Measurements from ENCODE around the gene CEL.

The CEL gene

DNA sequence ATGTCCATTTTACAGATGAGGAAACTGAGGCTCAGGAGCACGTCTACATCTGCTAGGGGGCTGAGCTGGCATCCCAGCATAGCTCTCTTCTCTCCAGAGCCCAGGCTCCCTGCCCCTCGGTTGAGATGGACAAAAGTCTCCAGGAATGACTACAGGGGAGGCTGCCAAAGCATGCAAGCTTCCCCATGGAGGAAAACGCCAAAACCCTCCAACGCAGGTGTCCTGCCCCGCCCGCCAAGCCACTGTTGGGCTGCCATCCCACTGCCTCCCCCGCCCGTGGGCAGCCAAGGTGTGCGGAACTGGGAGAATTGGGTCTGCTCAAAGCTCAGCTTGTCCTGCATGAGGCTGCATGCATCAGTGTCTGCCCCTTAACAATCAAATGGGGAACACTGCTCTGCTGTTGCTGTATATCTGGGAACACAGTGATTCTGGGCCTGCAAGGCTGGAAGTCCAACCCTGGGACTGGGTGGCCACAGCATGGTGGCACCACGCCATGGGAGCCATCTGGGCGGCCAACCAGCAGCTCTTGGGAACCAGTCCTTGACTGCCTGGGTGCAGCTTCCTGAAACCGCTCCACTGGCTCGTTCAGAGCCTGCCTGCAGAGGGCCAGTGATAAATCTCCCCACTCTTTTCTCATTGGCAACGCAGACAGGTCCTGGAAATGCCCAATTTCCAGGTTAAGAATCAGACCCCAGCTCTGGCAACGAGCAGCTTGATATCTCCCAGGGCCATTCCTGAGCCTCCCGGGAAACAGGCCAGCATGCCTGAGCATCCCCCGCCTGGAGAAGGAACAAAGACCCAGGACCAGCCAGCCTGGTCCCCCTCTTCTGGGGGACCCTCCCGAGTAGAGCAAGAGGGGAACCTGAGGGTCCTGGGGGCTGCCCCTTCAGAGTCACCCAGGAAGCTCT, 55.7 kb downstream of the CEL start:
- DNase-seq (ENCODE audit: low spot score) = peak; percentile 90

DNA sequence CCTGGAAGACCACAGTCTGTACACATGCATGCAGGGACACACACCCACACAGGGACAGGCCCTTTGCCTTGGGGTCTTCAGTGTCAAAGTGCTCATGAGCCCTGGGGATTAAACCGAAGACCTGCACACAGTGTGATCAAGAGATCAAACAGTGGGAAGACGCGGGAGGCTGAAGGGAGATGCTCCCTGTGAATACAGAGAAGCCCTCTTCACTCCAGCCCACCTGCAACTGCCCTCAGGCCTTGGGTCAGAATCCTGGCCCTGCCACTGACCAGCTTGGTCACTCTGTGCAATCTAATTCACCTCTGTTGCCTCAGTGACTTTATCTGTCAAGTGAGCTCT, 56.4 kb downstream of the CEL start:
- DNase-seq (ENCODE audit: low spot score) = no peak

DNA sequence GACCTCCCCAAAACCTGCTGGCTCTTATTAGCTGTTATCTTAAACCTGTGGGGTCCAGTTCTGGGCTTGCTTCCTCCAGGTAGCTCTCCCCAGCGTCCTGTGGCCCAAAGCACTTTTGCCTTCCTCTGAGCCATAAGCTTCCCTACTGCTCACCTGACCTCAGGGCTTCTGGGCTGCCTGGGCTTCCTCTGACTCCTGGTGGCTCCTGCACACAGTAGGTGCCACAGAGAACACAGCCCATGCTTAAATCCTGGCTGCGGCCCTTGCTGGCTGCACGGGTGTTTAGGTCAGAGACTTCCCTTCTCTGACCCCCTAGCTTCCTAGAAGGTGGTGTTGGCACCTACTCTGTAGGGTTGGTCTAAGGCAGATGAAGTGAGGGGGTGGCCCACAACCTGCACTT, 56.8 kb downstream of the CEL start:
- no peak for DNase-seq (ENCODE audit: low spot score)

DNA sequence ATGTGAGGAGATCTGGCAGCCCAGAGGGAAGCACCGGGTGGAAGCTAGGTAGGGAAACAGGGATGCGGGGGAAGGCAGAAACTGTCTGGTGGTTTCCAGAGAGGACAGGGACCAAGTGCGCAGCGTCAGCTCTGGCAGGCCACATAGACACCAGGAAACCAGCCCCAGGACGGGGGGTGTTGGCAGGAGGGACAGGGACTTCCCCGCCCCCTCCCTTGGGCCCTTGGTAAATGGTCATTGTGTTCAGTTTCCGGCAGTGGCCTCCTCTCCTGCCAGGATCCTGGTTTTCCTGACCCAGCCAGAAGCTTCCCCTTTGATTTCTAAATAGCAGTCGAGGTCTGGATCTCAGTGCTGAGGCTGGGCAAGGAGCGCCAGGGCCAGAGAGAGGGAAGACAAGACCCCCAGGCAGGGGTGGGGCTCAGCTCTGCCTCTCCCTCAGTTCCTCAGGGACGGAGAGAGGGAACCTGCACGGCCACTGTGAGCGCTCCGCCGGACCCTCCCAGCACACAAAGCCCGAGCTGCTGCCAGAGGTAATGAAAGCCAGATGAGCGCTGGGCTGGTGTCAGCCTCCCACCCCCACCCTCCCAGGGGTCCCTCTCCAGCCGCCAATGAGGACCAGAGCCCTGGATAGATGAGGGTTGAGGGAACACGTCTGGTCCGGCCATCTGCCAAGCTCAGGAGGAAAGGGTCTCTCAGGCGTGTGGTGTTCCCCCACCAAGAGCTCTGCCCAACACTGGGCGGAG, 57.5 kb downstream of the CEL start:
- peak; percentile 91 for DNase-seq (ENCODE audit: low spot score)

DNA sequence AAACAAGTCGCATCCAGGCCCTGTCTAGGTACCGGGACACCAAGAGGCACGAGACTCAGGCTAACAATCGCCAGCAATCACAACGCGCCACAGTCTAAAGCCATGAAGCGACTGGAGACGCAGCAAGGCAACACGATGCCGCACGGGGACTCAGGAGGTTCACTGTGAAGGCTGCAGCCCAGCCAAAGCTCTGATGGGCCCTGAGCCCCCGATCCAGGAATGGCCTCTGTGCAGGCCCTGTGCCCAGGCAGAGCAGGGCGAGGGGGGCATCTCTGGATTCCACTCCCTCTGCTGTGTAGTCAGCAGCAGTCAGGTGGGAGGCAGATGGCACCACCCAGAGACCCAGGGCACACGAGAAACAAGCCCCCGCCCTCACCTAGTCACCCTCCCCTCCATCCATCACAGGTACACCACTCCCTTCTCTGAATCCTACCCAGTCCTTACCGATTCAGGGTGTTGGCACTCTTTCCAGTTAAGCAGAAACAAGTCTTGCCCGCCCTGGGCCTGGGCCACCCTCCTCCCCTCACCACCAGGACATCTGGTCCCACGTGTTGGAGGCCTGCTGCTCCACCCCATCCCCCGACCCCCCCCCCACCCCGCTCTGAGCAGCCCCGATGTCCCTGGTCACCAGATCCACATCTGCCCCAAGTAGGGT, 58.2 kb downstream of the CEL start:
- peak; percentile 52 for DNase-seq (ENCODE audit: low spot score)

DNA sequence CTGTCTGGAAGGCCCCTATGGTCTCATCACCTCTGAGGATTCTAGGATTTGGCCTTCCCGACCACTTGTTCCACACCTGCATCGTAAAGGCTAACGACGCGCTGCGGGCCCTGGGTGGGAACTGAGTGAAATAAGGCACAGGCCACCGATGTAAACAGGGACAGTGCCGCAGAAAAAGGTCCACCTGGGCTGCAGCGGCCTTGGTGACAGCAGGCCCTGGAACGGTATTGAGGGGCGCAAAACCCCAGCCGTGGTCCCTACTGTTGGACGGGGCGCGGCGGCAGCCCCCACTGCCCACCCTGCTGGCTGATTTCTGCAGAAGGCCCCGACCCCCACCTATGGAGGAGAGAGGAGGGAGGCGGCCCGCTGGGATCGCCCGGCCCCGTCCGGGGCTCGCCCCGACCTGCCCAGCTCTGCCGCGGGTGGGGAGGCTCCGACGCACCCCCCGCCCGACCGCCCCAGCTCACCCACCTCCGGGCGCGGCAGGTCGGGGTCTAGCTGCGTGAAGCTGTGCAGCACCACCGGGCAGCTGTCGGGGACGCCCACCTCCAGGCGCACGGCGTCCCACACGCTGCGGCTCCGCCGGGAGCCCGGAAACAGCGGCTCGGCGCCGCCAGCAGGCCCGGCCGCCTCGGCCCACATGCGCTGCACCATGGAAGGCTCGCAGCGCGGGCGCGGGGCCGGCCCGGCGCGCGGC, 58.9 kb downstream of the CEL start:
- no peak for DNase-seq (ENCODE audit: low spot score)
